K562 (cell line): ENCODE data around the gene TRMT2A. TPM values are rescaled to one million over a fixed set of nuclear protein-coding genes. Genes with fewer than 3 reads are reported as not detected.

Experiments used
- ATF7 ChIP-seq: fragments of 450-650 bp; IDR thresholded peaks from 2 replicates; pipeline ENCODE4 v1.7.1; 2014; ENCODE audit warnings: mild to moderate bottlenecking, moderate library complexity
- E2F1 ChIP-seq: sonication (generic); formaldehyde crosslinking; IDR thresholded peaks from 2 replicates; pipeline ENCODE4 v1.8.1; 2023; ENCODE audit warnings: mild to moderate bottlenecking, missing genetic modification reagents, moderate library complexity
- HBP1 ChIP-seq: fragments of 450-650 bp; formaldehyde crosslinking; IDR thresholded peaks from 2 replicates; pipeline ENCODE4 v1.4.0; 2022; ENCODE audit warnings: missing genetic modification characterization
- HNRNPLL ChIP-seq: fragments of 200-400 bp; formaldehyde crosslinking; IDR thresholded peaks from 2 replicates; pipeline ENCODE4 v1.6.1; 2017; ENCODE audit warnings: low read length, low read depth, mild to moderate bottlenecking; ENCODE audit not compliant: poor library complexity, severe bottlenecking
- MLX ChIP-seq, 2 experiments: fragments of 450-650 bp in 1 of 2; sonication (generic) in 1 of 2; formaldehyde crosslinking; conservative IDR thresholded peaks; 2 replicates each; pipeline versions ENCODE4 v1.4.0 to v1.8.1; 2020 to 2022; ENCODE audit warnings: mild to moderate bottlenecking in 1 of 2, missing genetic modification reagents in 1 of 2
- NR4A1 ChIP-seq, 2 experiments: fragments of 250-450 bp in 1 of 2; fragments of 450-650 bp in 1 of 2; sonication (Bioruptor Pico) in 1 of 2; IDR thresholded peaks; 2 replicates each; pipeline versions ENCODE4 v1.4.0 to v1.6.1; 2016 to 2020; ENCODE audit warnings: mild to moderate bottlenecking in 2 of 2, missing compliant biosample characterization in 1 of 2, missing genetic modification characterization in 1 of 2, moderate library complexity in 1 of 2
- PREB ChIP-seq: sonication (generic); formaldehyde crosslinking; IDR thresholded peaks from 2 replicates; pipeline ENCODE4 v1.8.1; 2023; ENCODE audit warnings: mild to moderate bottlenecking, missing genetic modification reagents
- RCOR1 ChIP-seq, 2 experiments: IDR thresholded peaks; 2 replicates each; pipeline ENCODE4 v1.6.1; 2012; ENCODE audit warnings: low read depth in 2 of 2, low read length in 2 of 2, borderline replicate concordance in 1 of 2, improper control_type of control experiment in 1 of 2
- TBP ChIP-seq: optimal IDR thresholded peaks from 2 replicates; pipeline ENCODE3; 2011; ENCODE audit warnings: low read depth, low read length, improper control_type of control experiment
- ZBTB49 ChIP-seq: sonication (generic); formaldehyde crosslinking; IDR thresholded peaks from 2 replicates; pipeline ENCODE4 v1.8.0; 2022; ENCODE audit warnings: missing genetic modification reagents, mild to moderate bottlenecking, borderline replicate concordance
- ZFP91 ChIP-seq: sonication (generic); formaldehyde crosslinking; IDR thresholded peaks from 2 replicates; pipeline ENCODE4 v1.8.0; 2022; ENCODE audit warnings: mild to moderate bottlenecking, missing genetic modification reagents
- ZNF347 ChIP-seq: fragments of 450-650 bp; formaldehyde crosslinking; IDR thresholded peaks from 2 replicates; pipeline ENCODE4 v1.4.0; 2020; ENCODE audit warnings: low read depth, mild to moderate bottlenecking, moderate library complexity
- ZNF561 ChIP-seq: fragments of 450-650 bp; formaldehyde crosslinking; conservative IDR thresholded peaks from 2 replicates; pipeline ENCODE4 v1.4.0; 2020; ENCODE audit warnings: mild to moderate bottlenecking, moderate library complexity
- ZNF76 ChIP-seq: fragments of 250-450 bp; sonication (Bioruptor Pico); IDR thresholded peaks from 2 replicates; pipeline ENCODE4 v1.4.0; 2020; ENCODE audit warnings: mild to moderate bottlenecking, moderate library complexity, borderline replicate concordance
- ZSCAN32 ChIP-seq: fragments of 450-650 bp; formaldehyde crosslinking; IDR thresholded peaks from 2 replicates; pipeline ENCODE4 v1.4.0; 2020; ENCODE audit warnings: mild to moderate bottlenecking, moderate library complexity
- polyA plus RNA-seq, 8 experiments: library from polyadenylated mRNA; depleted of rRNA in 4 of 8; stranded (reverse) in 5 of 8; unstranded in 3 of 8; fragments of >200 nt; fragmentation: Nextera tagmentation in 2 of 8; fragmentation: Illumina TruSeq in 1 of 8; extraction: Ambion mirVana in 2 of 8; extraction: Trizol in 1 of 8; gene quantifications; 2 replicates each; pipeline versions ENCODE4 v1.2.1 to v1.2.3, GENCODE V29; 2011 to 2014; ENCODE audit warnings: inconsistent platforms in 1 of 8, missing spikeins in 1 of 8
- total RNA-seq, 7 experiments: library from RNA; depleted of rRNA in 6 of 7; stranded (reverse); fragments of >200 nt in 6 of 7; fragmentation: Illumina TruSeq in 2 of 7; extraction: Trizol in 2 of 7; gene quantifications; 2 replicates each; pipeline versions ENCODE4 v1.2.1 to v1.2.3, GENCODE V29; 2011 to 2021; ENCODE audit warnings: low replicate concordance in 1 of 7

The TRMT2A gene
- total and polyA plus RNA-seq, 9 of the 15 experiments (the other 6 are each of a cell fraction or from before 2014, with no cell fraction given) = 1.6 to 265 (median 140) TPM

GRCh38 chr22:20156611-20157429 lies 39.8 kb upstream of the TRMT2A start (continued):
- 0 out of 2 replicates have a peak, but pooled peaks have one; percentile 90 for TF ChIP-seq ZBTB49 (CRISPR knock-in tag)
- no peak for TF ChIP-seq PREB (CRISPR knock-in tag)
- TF ChIP-seq E2F1 (CRISPR knock-in tag) = peak; percentile 75
- peak; percentile 54 to 79; a peak in 3 of 4 replicates for TF ChIP-seq RCOR1 (IDR thresholded peaks at IDR 0.05; ENCODE audit: borderline replicate concordance in 1 of 2, low read depth in 2 of 2, low read length in 2 of 2)
- TF ChIP-seq ZFP91 (CRISPR knock-in tag) = peak; percentile 52; the same call in 1 of the 2 replicates
- TF ChIP-seq HNRNPLL = peak; percentile 18
- peak; percentile 78; the same call in 1 of the 2 replicates for TF ChIP-seq ATF7
- 0 out of 2 replicates have a peak, but pooled peaks have one; percentile 46 for TF ChIP-seq ZNF347 (CRISPR knock-in tag)
- peak; percentile 88; the same call in 1 of the 2 replicates for TF ChIP-seq NR4A1 (CRISPR knock-in tag; IDR thresholded peaks at IDR 0.05)
- TF ChIP-seq NR4A1 (tag; IDR thresholded peaks at IDR 0.05) = no peak
- TF ChIP-seq ZNF561 (CRISPR knock-in tag) = no peak
- TF ChIP-seq TBP = peak; percentile 25
- peak; percentile 94 for TF ChIP-seq HBP1
- TF ChIP-seq ZNF76 (CRISPR knock-in tag) = peak; percentile 83; the same call in 1 of the 2 replicates
- peak; percentile 42; the same call in 1 of the 2 replicates for TF ChIP-seq ZSCAN32 (CRISPR knock-in tag)
- TF ChIP-seq MLX (CRISPR knock-in tag; conservative IDR thresholded peaks at IDR 0.05) = 0 out of 4 replicates have a peak, but pooled peaks of 1 of the 2 experiments have one; percentile 39
